Adrenal gland (tissue), 5 donors: ENCODE measurements around the gene KRT14.

Experiments used
- CTCF ChIP-seq, 6 experiments: fragments of 450-650 bp in 4 of 6; fragments of 200-600 bp in 2 of 6; sonication (generic) in 1 of 6; IDR thresholded peaks; 1 replicate in 5 of 6; 2 replicates in 1 of 6; pipeline versions ENCODE4 v1.5.1 to v1.8.0; 2016 to 2021; ENCODE audit warnings: antibody characterized with exemption in 6 of 6, mild to moderate bottlenecking in 2 of 6, moderate library complexity in 1 of 6
- POLR2A ChIP-seq, 2 donors: fragments of 450-650 bp; IDR thresholded peaks; one replicate each; pipeline ENCODE4 v1.6.1; 2017; ENCODE audit warnings: antibody characterized with exemption in 2 of 2, mild to moderate bottlenecking in 2 of 2, moderate library complexity in 1 of 2
- donor health status: DM: no; HTN: no; CAD: no.

GRCh38 chr17:41579484-41580243, 7.0 kb downstream of the KRT14 start:
- TF ChIP-seq CTCF (IDR thresholded peaks at IDR 0.05): peak; percentile 79 to 91 (median 83)
- no peak for TF ChIP-seq POLR2A (IDR thresholded peaks at IDR 0.05)
